Chondrocyte (in vitro differentiated cells): ENCODE data around the gene TGFBR1. TPM values are rescaled to one million over a fixed set of nuclear protein-coding genes. Genes with fewer than 3 reads are reported as not detected.

Experiments
- DNase-seq: peaks from one replicate; pipeline ENCODE4 v3.0.0; 2021; ENCODE audit warnings: mixed read lengths, low spot score
- H3K27ac Mint-ChIP-seq: one replicate; pipeline ENCODE4 v1.8.0; 2021; ENCODE audit warnings: mild to moderate bottlenecking, moderate library complexity, mixed read lengths; ENCODE audit not compliant: unreplicated experiment
- H3K27me3 Mint-ChIP-seq: 2 replicates; pipeline ENCODE4 v1.8.0; 2021; ENCODE audit warnings: low read depth, mixed read lengths
- H3K36me3 Mint-ChIP-seq: 2 replicates; pipeline ENCODE4 v1.8.0; 2021; ENCODE audit warnings: low read depth, mixed read lengths
- H3K4me1 Mint-ChIP-seq: 2 replicates; pipeline ENCODE4 v1.8.0; 2021; ENCODE audit warnings: low read depth, mild to moderate bottlenecking, mixed read lengths
- H3K4me3 Mint-ChIP-seq: one replicate; pipeline ENCODE4 v1.8.0; 2021; ENCODE audit warnings: mild to moderate bottlenecking, moderate library complexity, mixed read lengths; ENCODE audit not compliant: unreplicated experiment
- H3K9me3 Mint-ChIP-seq: 2 replicates; pipeline ENCODE4 v1.8.0; 2021; ENCODE audit warnings: low read depth, mixed read lengths
- total RNA-seq: library from RNA; stranded (reverse); gene quantifications from 3 replicates; pipeline ENCODE4 v1.2.1, GENCODE V29; 2021
- TF ChIP-seq, protein P1 (sequence below): fragments of 200-600 bp; sonication (generic); IDR thresholded peaks from 2 replicates; pipeline ENCODE4 v1.5.0; 2021; ENCODE audit warnings: antibody characterized with exemption, mild to moderate bottlenecking, moderate library complexity

The TGFBR1 gene
- total RNA-seq, 1 donor from 2014 or later: 109 TPM

DNA sequence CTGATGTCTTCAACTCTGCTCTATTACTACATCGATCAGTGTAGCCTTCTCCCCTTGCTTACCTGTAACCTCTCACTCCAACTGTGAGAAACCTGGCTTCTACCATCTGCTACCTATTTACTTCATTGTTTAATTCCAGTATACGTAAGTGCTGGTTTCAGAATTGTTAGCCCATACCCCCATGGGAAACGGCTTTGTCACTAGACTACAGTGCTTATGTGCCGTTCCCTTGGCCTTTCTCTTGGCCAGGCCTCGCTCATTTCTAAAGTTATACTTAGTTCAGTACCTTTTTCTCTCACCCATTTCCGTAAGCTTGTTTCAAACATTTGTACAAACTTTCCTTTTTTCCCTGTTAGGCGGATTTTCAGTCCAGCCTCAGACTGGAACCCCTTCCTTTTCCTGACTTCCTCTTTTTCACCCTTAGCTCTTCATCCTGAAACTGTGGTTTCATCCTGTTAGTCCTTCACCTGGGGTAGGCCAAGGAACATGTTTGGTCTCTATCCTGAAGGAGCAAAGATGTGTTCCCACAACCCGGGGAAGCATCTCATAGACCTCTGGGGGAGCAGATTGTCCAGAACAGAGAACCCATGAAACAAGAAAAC lies 95.1 kb downstream of the TGFBR1 start:
- no peak for DNase-seq
- H3K27ac Mint-ChIP-seq: no peak overlapping the region
- no peak overlapping the region for H3K4me3 Mint-ChIP-seq
- H3K27me3 Mint-ChIP-seq: no peaks in the 10 kb centered on the region
- TF ChIP-seq, protein P1, sequence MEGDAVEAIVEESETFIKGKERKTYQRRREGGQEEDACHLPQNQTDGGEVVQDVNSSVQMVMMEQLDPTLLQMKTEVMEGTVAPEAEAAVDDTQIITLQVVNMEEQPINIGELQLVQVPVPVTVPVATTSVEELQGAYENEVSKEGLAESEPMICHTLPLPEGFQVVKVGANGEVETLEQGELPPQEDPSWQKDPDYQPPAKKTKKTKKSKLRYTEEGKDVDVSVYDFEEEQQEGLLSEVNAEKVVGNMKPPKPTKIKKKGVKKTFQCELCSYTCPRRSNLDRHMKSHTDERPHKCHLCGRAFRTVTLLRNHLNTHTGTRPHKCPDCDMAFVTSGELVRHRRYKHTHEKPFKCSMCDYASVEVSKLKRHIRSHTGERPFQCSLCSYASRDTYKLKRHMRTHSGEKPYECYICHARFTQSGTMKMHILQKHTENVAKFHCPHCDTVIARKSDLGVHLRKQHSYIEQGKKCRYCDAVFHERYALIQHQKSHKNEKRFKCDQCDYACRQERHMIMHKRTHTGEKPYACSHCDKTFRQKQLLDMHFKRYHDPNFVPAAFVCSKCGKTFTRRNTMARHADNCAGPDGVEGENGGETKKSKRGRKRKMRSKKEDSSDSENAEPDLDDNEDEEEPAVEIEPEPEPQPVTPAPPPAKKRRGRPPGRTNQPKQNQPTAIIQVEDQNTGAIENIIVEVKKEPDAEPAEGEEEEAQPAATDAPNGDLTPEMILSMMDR: no peak
- H3K4me1 Mint-ChIP-seq: no peaks in the 10 kb centered on the region
- H3K9me3 Mint-ChIP-seq: no peaks in the 10 kb centered on the region
- no peaks in the 10 kb centered on the region for H3K36me3 Mint-ChIP-seq

DNA sequence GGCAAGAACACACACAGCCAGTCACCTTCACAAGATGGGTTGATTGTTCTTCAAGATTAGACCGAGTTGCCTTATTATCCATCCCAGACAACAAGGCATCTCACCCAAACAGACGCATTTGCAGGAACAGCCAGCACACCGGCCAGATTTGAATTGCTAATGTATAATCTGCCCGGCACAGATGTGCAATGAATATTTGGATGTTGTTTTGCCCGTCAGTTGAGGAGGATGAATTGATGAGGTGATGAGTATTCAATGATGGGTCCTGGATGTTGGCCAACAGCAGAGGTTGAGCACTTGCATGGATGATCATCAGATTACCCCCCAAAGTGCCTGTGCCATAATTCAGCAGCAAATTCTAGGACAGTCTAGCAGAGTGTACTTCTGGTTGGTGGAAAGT lies 96.7 kb downstream of the TGFBR1 start:
- Mint-ChIP-seq H3K36me3 (no peaks in the 10 kb centered on the region), H3K4me3 (no peak overlapping the region), H3K9me3 (peaks cover 5% of the 10 kb centered on the region), H3K27me3 (no peaks in the 10 kb centered on the region), H3K27ac (no peak overlapping the region), H3K4me1 (no peaks in the 10 kb centered on the region)
- DNase-seq: no peak
- TF ChIP-seq, protein P1: no peak

Other genes with a start within 250 kb of the TGFBR1 start
- gene COL15A1, start 161.2 kb upstream of the TGFBR1 start, total RNA-seq: 5.2 to 7.1 TPM (median 5.4 TPM) in 3 replicates
- gene ALG2, start 116.8 kb downstream of the TGFBR1 start, total RNA-seq: 32.2 to 34.3 TPM (median 33.9 TPM) in 3 replicates
- gene SEC61B, start 117.2 kb downstream of the TGFBR1 start, total RNA-seq: 167 to 218 TPM (median 181 TPM) in 3 replicates